22Rv1 (cell line): Measurements from ENCODE around the gene VPS72.

ENCODE experiments used
- H3K27ac ChIP-seq: fragments of 450-650 bp; 2 replicates; pipeline ENCODE4 v1.5.1; 2017
- ZFX ChIP-seq: fragments of 450-650 bp; IDR thresholded peaks from 2 replicates; pipeline ENCODE4 v1.6.1; 2017; ENCODE audit warnings: antibody characterized with exemption, borderline replicate concordance
- TF ChIP-seq, protein P1 (sequence below): fragments of 450-650 bp; IDR thresholded peaks from 2 replicates; pipeline ENCODE4 v1.5.1; 2017; ENCODE audit warnings: mild to moderate bottlenecking

Gene VPS72

DNA sequence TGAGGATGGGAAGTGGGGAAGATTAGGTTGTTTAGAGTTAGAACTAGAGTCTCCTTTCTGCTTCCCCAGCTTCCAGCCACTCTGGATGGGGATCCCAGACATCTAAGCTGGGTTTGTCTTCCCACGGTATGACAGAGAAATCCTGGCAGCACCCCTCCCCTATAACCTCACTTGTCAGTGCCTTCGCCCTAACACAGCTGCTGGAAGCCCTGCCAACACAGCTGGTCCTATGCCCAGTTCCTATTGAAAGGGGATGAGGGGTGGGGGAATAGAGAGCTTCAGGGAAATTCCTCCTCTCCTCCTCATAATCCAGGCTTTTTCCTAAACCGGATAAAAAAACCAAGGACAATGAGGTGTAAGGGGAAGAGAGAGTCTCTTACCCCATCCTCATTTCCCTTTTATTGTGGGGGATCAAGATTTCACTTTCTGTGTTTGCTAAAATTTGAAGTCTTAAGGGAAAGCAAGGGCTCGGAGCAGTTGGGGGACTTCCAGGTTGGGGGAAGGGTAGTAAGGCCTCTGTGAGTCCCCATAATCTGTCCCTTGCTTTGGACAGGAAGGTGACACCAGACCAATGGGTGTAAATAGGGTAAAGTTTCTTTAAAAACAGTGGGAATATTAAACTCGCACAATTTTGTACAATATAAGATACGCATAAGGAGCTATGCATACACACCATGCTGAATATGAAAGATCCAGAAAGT is 14.8 kb downstream of the VPS72 start:
- H3K27ac ChIP-seq: no peak overlapping the region
- no peak for TF ChIP-seq ZFX
- TF ChIP-seq, protein P1, sequence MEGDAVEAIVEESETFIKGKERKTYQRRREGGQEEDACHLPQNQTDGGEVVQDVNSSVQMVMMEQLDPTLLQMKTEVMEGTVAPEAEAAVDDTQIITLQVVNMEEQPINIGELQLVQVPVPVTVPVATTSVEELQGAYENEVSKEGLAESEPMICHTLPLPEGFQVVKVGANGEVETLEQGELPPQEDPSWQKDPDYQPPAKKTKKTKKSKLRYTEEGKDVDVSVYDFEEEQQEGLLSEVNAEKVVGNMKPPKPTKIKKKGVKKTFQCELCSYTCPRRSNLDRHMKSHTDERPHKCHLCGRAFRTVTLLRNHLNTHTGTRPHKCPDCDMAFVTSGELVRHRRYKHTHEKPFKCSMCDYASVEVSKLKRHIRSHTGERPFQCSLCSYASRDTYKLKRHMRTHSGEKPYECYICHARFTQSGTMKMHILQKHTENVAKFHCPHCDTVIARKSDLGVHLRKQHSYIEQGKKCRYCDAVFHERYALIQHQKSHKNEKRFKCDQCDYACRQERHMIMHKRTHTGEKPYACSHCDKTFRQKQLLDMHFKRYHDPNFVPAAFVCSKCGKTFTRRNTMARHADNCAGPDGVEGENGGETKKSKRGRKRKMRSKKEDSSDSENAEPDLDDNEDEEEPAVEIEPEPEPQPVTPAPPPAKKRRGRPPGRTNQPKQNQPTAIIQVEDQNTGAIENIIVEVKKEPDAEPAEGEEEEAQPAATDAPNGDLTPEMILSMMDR: no peak

DNA sequence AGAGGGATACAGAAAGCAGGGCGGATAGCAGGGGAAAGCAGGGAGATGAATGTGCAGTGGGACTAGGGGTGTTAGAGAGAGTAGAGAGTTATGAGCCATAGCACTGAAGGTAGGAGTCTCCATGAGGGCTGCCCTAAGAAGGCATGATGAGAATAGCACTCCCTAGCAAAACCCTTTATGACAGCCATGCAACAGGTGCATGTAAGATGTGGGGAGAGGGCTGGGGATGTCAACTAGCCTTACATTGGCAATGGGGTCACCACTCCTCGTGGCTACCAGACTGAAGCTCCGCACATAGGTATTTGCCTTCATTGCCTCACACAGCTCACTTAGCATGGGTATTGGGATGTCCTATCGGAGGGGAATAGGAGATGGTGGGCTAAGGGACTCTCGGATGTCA is 18.8 kb downstream of the VPS72 start:
- no peak for TF ChIP-seq ZFX
- TF ChIP-seq, protein P1: no peak
- no peak overlapping the region; the same call in 1 of the 2 replicates for H3K27ac ChIP-seq

DNA sequence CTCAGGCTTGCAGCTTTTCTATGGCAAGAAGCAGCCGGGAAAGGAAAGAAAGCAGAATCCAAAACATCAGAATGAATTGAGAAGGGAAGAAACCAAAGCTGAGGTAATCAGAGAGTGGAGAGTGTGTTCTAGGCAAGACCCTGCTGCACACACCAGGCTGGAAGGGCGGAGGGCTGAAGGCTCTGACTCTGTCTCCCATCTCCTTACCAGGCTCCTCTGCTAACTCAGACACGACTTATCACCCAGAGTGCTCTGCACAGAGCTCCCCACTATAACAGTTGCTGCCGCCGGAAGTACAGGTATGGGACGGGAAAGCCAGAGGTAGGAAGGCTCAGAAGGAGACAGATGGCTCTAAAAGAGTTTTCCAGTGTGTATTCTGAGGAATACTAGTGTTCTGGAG is 22.9 kb downstream of the VPS72 start:
- no peak for TF ChIP-seq ZFX
- TF ChIP-seq, protein P1: no peak
- no peak overlapping the region; the same call in 1 of the 2 replicates for H3K27ac ChIP-seq

DNA sequence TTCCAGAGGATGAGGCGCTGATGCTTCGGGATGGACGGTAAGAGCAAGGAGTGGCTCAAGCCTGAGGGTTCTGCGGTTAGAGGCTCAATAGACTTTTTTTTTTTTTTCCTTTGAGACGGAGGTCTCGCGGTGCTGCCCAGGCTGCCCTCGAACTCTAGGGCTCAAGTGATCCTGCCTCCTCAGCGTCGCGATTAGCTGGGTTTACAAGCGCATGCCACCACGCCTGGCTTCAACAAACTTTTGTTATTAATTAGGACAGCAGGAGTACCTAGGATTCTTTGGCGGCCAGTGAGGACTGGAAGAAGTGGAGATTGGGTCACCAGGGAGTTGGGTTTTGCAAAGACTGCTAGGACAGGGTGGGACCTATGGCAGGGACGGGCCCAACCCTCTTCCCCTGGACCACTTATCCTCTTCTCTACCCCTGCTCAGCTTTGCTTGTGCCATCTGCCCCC is 23.5 kb downstream of the VPS72 start:
- TF ChIP-seq, protein P1: no peak
- no peak for TF ChIP-seq ZFX
- H3K27ac ChIP-seq: peak overlapping the region; percentile 68

DNA sequence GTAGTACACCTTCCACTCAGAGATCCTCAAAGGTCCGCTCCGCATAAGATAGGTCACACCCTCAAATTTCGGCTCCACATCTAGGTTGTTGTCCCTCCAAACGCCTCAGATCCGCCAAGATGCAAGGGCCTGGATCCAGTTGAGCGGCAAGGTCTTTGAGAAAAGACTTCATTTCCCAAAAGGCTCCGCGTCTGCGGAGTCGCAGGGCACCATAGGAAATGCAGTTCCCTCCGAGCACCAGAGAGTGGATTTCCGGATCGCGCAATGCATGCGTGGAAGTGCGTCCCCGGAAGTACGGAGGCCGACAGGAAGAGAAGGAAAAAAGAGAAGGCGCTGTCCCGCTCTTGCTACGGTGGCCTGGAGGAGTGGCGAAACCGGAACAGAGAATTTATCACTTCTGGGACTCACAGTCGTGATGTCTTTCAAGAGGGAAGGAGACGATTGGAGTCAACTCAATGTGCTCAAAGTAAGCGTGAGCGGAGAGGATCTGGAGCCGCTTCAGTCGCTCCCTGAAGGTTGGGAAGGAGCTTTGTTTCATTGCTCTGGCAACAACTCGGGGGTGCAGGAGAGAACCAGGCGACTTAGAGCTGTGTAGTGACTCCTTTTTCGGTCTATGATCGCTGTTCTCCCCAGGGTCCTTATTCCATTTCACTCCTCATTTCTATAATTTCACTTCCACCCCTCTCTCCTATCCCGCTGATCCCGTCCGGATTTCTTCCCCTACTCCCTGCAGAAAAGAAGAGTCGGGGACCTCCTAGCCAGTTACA is 24.1 kb downstream of the VPS72 start, which contains the start of the genes LYSMD1 and SCNM1:
Gene LYSMD1 (minus strand): TSS at position 165 of the 767 bp plus-strand sequence. CDS start 644 bp downstream, outside the sequence.
Gene SCNM1 (plus strand): TSS at position 407 of the 767 bp plus-strand sequence. CDS start 9 bp downstream, at position 416.
- peak within 1 kb of the TSS; percentile 68 for H3K27ac ChIP-seq
- TF ChIP-seq ZFX: 0 out of 2 replicates have a peak, but pooled peaks have one; percentile 74
- TF ChIP-seq, protein P1: no peak

DNA sequence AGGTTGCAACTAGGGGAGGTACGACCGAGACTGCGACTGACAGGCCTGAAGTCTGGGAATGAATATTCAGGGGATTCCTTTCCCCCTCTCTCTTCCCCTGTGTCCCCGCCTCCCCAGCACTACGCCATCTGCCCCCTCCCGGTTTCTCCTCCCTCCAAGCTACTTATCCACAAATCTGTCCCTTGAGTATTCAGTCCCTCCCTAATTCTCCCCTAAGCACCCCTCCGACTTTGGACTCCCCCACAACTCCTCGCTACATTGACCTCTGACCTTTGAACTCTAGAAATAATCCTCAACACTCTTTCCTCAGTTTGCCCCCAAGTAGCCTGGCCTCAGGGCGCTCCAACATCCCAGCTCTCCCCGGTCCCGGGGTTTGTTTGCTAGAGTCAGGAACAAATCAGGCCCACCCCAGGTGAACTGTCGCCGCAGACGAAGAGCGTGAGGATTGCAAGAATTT is 24.7 kb downstream of the VPS72 start:
- H3K27ac ChIP-seq: peak overlapping the region; percentile 68
- TF ChIP-seq, protein P1: no peak
- no peak; the same call in 1 of the 2 replicates for TF ChIP-seq ZFX
